Muscle of leg (tissue), 11 donors: ENCODE data around the gene NME3. TPM values are rescaled to one million over a fixed set of nuclear protein-coding genes. Genes with fewer than 3 reads are reported as not detected.

ENCODE experiments used
- DNase-seq: peaks from one replicate; pipeline ENCODE4 v3.0.0; 2013
- H3K27ac ChIP-seq: one replicate; pipeline ENCODE4 v1.5.1; 2013; ENCODE audit warnings: mild to moderate bottlenecking, low read length, control low read depth
- H3K27me3 ChIP-seq: one replicate; pipeline ENCODE4 v1.6.1; 2013; ENCODE audit warnings: low read length; ENCODE audit not compliant: control insufficient read depth, insufficient read depth
- H3K36me3 ChIP-seq: one replicate; pipeline ENCODE4 v1.6.1; 2013; ENCODE audit warnings: low read length; ENCODE audit not compliant: control insufficient read depth, insufficient read depth
- H3K4me1 ChIP-seq: one replicate; pipeline ENCODE4 v1.6.1; 2013; ENCODE audit warnings: low read length; ENCODE audit not compliant: control insufficient read depth, insufficient read depth
- H3K4me3 ChIP-seq: one replicate; pipeline ENCODE4 v1.5.1; 2013; ENCODE audit warnings: low read length, control low read depth
- H3K9me3 ChIP-seq: replicated peaks from 2 replicates; pipeline ENCODE4 v1.6.1; 2013; ENCODE audit warnings: low read depth, low read length; ENCODE audit not compliant: control insufficient read depth
- WGBS: methylation state at CpG from one replicate; pipeline ENCODE4 v1.1.5; 2013; ENCODE audit warnings: missing lambda C conversion rate; ENCODE audit not compliant: insufficient coverage; 5-methylcytosine and 5-hydroxymethylcytosine counted together
- polyA plus RNA-seq, 8 donors: library from polyadenylated mRNA; unstranded; fragments of 120-200 nt; gene quantifications; one replicate each; pipeline versions ENCODE4 v1.2.1 to v1.2.3, GENCODE V29; 2013; ENCODE audit warnings: inconsistent platforms in 1 of 8, low replicate concordance in 1 of 8; ENCODE audit not compliant: insufficient read length in 8 of 8, insufficient read depth in 1 of 8
- total RNA-seq: library from RNA; stranded (reverse); fragments of 120-200 nt; gene quantifications from one replicate; pipeline ENCODE4 v1.2.4, GENCODE V29; 2013

Gene NME3
- total and polyA plus RNA-seq, 9 donors: 22.2 to 35.2 (median 28.1) TPM

GRCh38 chr16:1794908-1795666 is 23.7 kb upstream of the NME3 start:
- DNase-seq: no peak

GRCh38 chr16:1794221-1794871 is 23.0 kb upstream of the NME3 start:
- Histone ChIP-seq H3K36me3 (peaks cover 24% of the 10 kb centered on the region), H3K27ac (no peak overlapping the region), H3K4me3 (no peak overlapping the region), H3K4me1 (peaks cover 12% of the 10 kb centered on the region), H3K9me3 (peaks cover 12% of the 10 kb centered on the region), H3K27me3 (no peaks in the 10 kb centered on the region)
- no peak for DNase-seq
- 47% methylated on average over 12 of the region's 18 CpGs for WGBS

More at GRCh38 chr16:1794908-1795666, 23.7 kb upstream of the NME3 start:
- Histone ChIP-seq H3K4me1 (peaks cover 12% of the 10 kb centered on the region), H3K27ac (no peak overlapping the region), H3K36me3 (peaks cover 16% of the 10 kb centered on the region), H3K9me3 (peaks cover 14% of the 10 kb centered on the region), H3K27me3 (no peaks in the 10 kb centered on the region), H3K4me3 (no peak overlapping the region)
- WGBS: 72% methylated on average over 22 of the region's 32 CpGs

GRCh38 chr16:1793578-1794220 is 22.4 kb upstream of the NME3 start, which contains the start of gene IGFALS:
TSS of gene IGFALS (minus strand) at chr16:1793705. CDS start at chr16:1793652, 53 bp downstream.
- peaks cover 12% of the 10 kb centered on the region for H3K4me1 ChIP-seq
- H3K27ac ChIP-seq: no peak within 1 kb of the TSS
- no peak within 1 kb of the TSS for H3K4me3 ChIP-seq

GRCh38 chr16:1792836-1793577 is 21.7 kb upstream of the NME3 start:
- DNase-seq: no peak
- Histone ChIP-seq H3K4me3 (no peak overlapping the region), H3K27ac (no peak overlapping the region), H3K4me1 (peaks cover 12% of the 10 kb centered on the region), H3K36me3 (peaks cover 37% of the 10 kb centered on the region), H3K27me3 (no peaks in the 10 kb centered on the region), H3K9me3 (peaks cover 2% of the 10 kb centered on the region)
- 86% methylated on average over 23 of the region's 33 CpGs for WGBS

More at GRCh38 chr16:1793578-1794220, 22.4 kb upstream of the NME3 start, which contains the start of gene IGFALS:
- Histone ChIP-seq H3K9me3 (peaks cover 7% of the 10 kb centered on the region), H3K27me3 (no peaks in the 10 kb centered on the region), H3K36me3 (peaks cover 30% of the 10 kb centered on the region)
- 45% methylated on average over 28 of the region's 28 CpGs for WGBS
- DNase-seq: no peak

GRCh38 chr16:1791943-1792812 is 20.8 kb upstream of the NME3 start:
- Histone ChIP-seq H3K4me3 (no peak overlapping the region), H3K9me3 (no peaks in the 10 kb centered on the region), H3K27ac (no peak overlapping the region), H3K27me3 (no peaks in the 10 kb centered on the region), H3K4me1 (peaks cover 12% of the 10 kb centered on the region), H3K36me3 (peaks cover 44% of the 10 kb centered on the region)
- 77% methylated on average over 59 of the region's 59 CpGs for WGBS
- no peak for DNase-seq

- Histone ChIP-seq H3K9me3 (no peaks in the 10 kb centered on the region), H3K4me1 (peaks cover 12% of the 10 kb centered on the region), H3K36me3 (peaks cover 52% of the 10 kb centered on the region), H3K27ac (no peak overlapping the region), H3K4me3 (no peak overlapping the region), H3K27me3 (no peaks in the 10 kb centered on the region)
- no peak for DNase-seq
- 91% methylated on average over 53 of the region's 53 CpGs for WGBS
Measured at GRCh38 chr16:1791256-1791942, 20.1 kb upstream of the NME3 start.

- Histone ChIP-seq H3K9me3 (no peaks in the 10 kb centered on the region), H3K4me1 (peaks cover 12% of the 10 kb centered on the region), H3K27ac (no peak overlapping the region), H3K4me3 (no peak overlapping the region), H3K36me3 (peaks cover 58% of the 10 kb centered on the region), H3K27me3 (no peaks in the 10 kb centered on the region)
- no peak for DNase-seq
- 93% methylated on average over 38 of the region's 44 CpGs for WGBS
Measured at GRCh38 chr16:1790611-1791255, 19.4 kb upstream of the NME3 start.

GRCh38 chr16:1790261-1790610 is 18.9 kb upstream of the NME3 start:
- Histone ChIP-seq H3K27me3 (no peaks in the 10 kb centered on the region), H3K36me3 (peaks cover 63% of the 10 kb centered on the region), H3K4me1 (peaks cover 12% of the 10 kb centered on the region), H3K9me3 (no peaks in the 10 kb centered on the region), H3K27ac (no peak overlapping the region), H3K4me3 (no peak overlapping the region)
- WGBS: 84% methylated on average over 13 of the region's 15 CpGs
- no peak for DNase-seq
